HCT116 (cell line): ENCODE data around the gene EMP2. TPM values are rescaled to one million over a fixed set of nuclear protein-coding genes. Genes with fewer than 3 reads are reported as not detected.

ENCODE experiments used
- ATAC-seq: fragments of 200-7000 bp; cut with Tn5 transposase; 2 replicates; pipeline ENCODE4 v1.9.1; 2020; ENCODE audit warnings: mild to moderate bottlenecking, moderate library complexity
- BruUV-seq: library from RNA; stranded (reverse); fragments of 400-500 nt; replicated peaks from 2 replicates; lab custom pipeline; 2021; lab: Mats Ljungman, UMichigan
- CTCF ChIA-PET: fragments of 300-600 bp; sonication (Branson Sonifier 250); formaldehyde crosslinking; loops from one replicate; lab custom pipeline; 2021; ENCODE audit warnings: antibody characterized with exemption; lab: Charles Lee
- POLR2A ChIA-PET: fragments of 300-600, 350-600 bp; sonication (Branson Sonifier 250); formaldehyde crosslinking; loops from one replicate; lab custom pipeline; 2021; ENCODE audit warnings: antibody characterized with exemption; lab: Charles Lee
- RAD21 ChIA-PET, 2 experiments: fragments of 300-600 bp; sonication (Branson Sonifier 250); formaldehyde crosslinking; loops; one replicate each; lab custom pipeline; 2023; ENCODE audit warnings: low total read pairs in 2 of 2; ENCODE audit not compliant: uncharacterized antibody in 2 of 2, unreplicated experiment in 2 of 2, low non-redundant PET in 1 of 2; lab: Charles Lee
- DNase-seq: peaks from one replicate; pipeline ENCODE4 v3.0.0-alpha.2; 2010; ENCODE audit warnings: low read depth, low spot score
- H2AFZ ChIP-seq: fragments of 200-600 bp; shearing (Covaris generic), sonication (generic); 2 replicates; pipeline ENCODE4 v1.6.1; 2017; ENCODE audit warnings: low read depth, mixed run types, mixed read lengths, antibody characterized with exemption, low read length; ENCODE audit not compliant: poor library complexity, severe bottlenecking
- H3K27ac ChIP-seq: 2 replicates; pipeline ENCODE4 v1.5.1; 2012; ENCODE audit warnings: low read depth, low read length
- H3K27me3 ChIP-seq: fragments of 200-600 bp; sonication (generic); 2 replicates; pipeline ENCODE4 v1.6.1; 2016; ENCODE audit warnings: mixed run types, low read length, mixed read lengths; ENCODE audit not compliant: insufficient read depth
- H3K36me3 ChIP-seq, 2 experiments: fragments of 200-500 bp in 1 of 2; fragments of 200-600 bp in 1 of 2; sonication (Bioruptor generic) in 1 of 2; sonication (generic) in 1 of 2; 2 replicates each; pipeline versions ENCODE4 v1.5.1 to v1.6.1; 2014 to 2016; ENCODE audit warnings: low read length in 2 of 2, inconsistent platforms in 1 of 2, mixed read lengths in 1 of 2, mixed run types in 1 of 2; ENCODE audit not compliant: insufficient read depth in 2 of 2, control insufficient read depth in 1 of 2
- H3K4me1 ChIP-seq, 2 experiments: fragments of 200-600 bp in 1 of 2; sonication (generic) in 1 of 2; 2 replicates each; pipeline versions ENCODE4 v1.5.1 to v1.6.1; 2012 to 2017; ENCODE audit warnings: low read length in 2 of 2, inconsistent platforms in 1 of 2, mild to moderate bottlenecking in 1 of 2, mixed read lengths in 1 of 2, mixed run types in 1 of 2, moderate library complexity in 1 of 2; ENCODE audit not compliant: insufficient read depth in 2 of 2, control insufficient read depth in 1 of 2
- H3K4me2 ChIP-seq: fragments of 200-600 bp; sonication (generic); 2 replicates; pipeline ENCODE4 v1.6.1; 2017; ENCODE audit warnings: mixed run types, low read length, mixed read lengths
- H3K4me3 ChIP-seq, 2 experiments: fragments of 200-600 bp in 1 of 2; sonication (generic) in 1 of 2; replicated peaks in 1 of 2; 2 replicates each; pipeline ENCODE4 v1.5.1; 2011 to 2016; ENCODE audit warnings: low read length in 2 of 2, control low read depth in 1 of 2, low read depth in 1 of 2, mild to moderate bottlenecking in 1 of 2, mixed read lengths in 1 of 2, mixed run types in 1 of 2
- H3K79me2 ChIP-seq: fragments of 200-600 bp; sonication (generic); 2 replicates; pipeline ENCODE4 v1.6.1; 2017; ENCODE audit warnings: mild to moderate bottlenecking, mixed run types, low read length, moderate library complexity, mixed read lengths; ENCODE audit not compliant: insufficient read depth
- H3K9ac ChIP-seq: fragments of 200-600 bp; sonication (generic); 2 replicates; pipeline ENCODE4 v1.6.1; 2016; ENCODE audit warnings: low read length, mixed read lengths
- H3K9me2 ChIP-seq: fragments of 200-600 bp; sonication (generic), shearing (Covaris generic); 2 replicates; pipeline ENCODE4 v1.6.1; 2017; ENCODE audit warnings: mixed run types, mild to moderate bottlenecking, moderate library complexity; ENCODE audit not compliant: insufficient read depth
- H3K9me3 ChIP-seq, 2 experiments: fragments of 200-500 bp in 1 of 2; fragments of 200-600 bp in 1 of 2; sonication (Bioruptor generic) in 1 of 2; sonication (generic) in 1 of 2; 2 replicates each; pipeline ENCODE4 v1.6.1; 2014 to 2017; ENCODE audit warnings: low read length in 2 of 2, mixed read lengths in 2 of 2, inconsistent platforms in 1 of 2, low read depth in 1 of 2, mild to moderate bottlenecking in 1 of 2, mixed run types in 1 of 2, moderate library complexity in 1 of 2; ENCODE audit not compliant: control insufficient read depth in 1 of 2, insufficient read depth in 1 of 2
- H4K20me1 ChIP-seq: fragments of 200-600 bp; sonication (generic), shearing (Covaris generic); 2 replicates; pipeline ENCODE4 v1.6.1; 2017; ENCODE audit warnings: mixed run types, mild to moderate bottlenecking, moderate library complexity; ENCODE audit not compliant: insufficient read depth
- CBX3 ChIP-seq: IDR thresholded peaks from 2 replicates; pipeline ENCODE4 v1.6.1; 2012; ENCODE audit warnings: low read depth
- CEBPB ChIP-seq: IDR thresholded peaks from 2 replicates; pipeline ENCODE4 v1.6.1; 2012; ENCODE audit warnings: low read depth
- EGR1 ChIP-seq: IDR thresholded peaks from 2 replicates; pipeline ENCODE4 v1.6.1; 2012; ENCODE audit warnings: low read depth
- ELF1 ChIP-seq: IDR thresholded peaks from 2 replicates; pipeline ENCODE4 v1.6.1; 2012; ENCODE audit warnings: low read depth, borderline replicate concordance
- EZH2 ChIP-seq: fragments of 200-600 bp; sonication (generic); IDR thresholded peaks from 2 replicates; pipeline ENCODE4 v1.6.1; 2017; ENCODE audit warnings: antibody characterized with exemption, mixed run types
- EZH2phosphoT487 ChIP-seq: fragments of 200-600 bp; IDR thresholded peaks from 2 replicates; pipeline ENCODE4 v1.6.1; 2018; ENCODE audit warnings: antibody characterized with exemption, borderline replicate concordance
- FOSL1 ChIP-seq: IDR thresholded peaks from 2 replicates; pipeline ENCODE4 v1.6.1; 2012; ENCODE audit warnings: low read depth
- JUND ChIP-seq: IDR thresholded peaks from 2 replicates; pipeline ENCODE4 v1.6.1; 2012
- POLR2A ChIP-seq: IDR thresholded peaks from 2 replicates; pipeline ENCODE4 v1.7.0; 2011; ENCODE audit warnings: borderline replicate concordance; ENCODE audit not compliant: insufficient read depth, insufficient read length; ENCODE audit errors: extremely low read depth
- RAD21 ChIP-seq: IDR thresholded peaks from 2 replicates; pipeline ENCODE4 v1.6.1; 2012; ENCODE audit warnings: low read depth, mild to moderate bottlenecking
- SIN3A ChIP-seq: IDR thresholded peaks from 2 replicates; pipeline ENCODE4 v1.6.1; 2012; ENCODE audit warnings: low read depth
- SP1 ChIP-seq: IDR thresholded peaks from 2 replicates; pipeline ENCODE4 v1.6.1; 2012; ENCODE audit warnings: low read depth
- YY1 ChIP-seq: IDR thresholded peaks from 2 replicates; pipeline ENCODE4 v1.6.1; 2011; ENCODE audit warnings: low read length, low read depth, moderate library complexity, mild to moderate bottlenecking; ENCODE audit not compliant: insufficient replicate concordance; ENCODE audit errors: extremely low read depth
- ZFX ChIP-seq: fragments of 450-650 bp; IDR thresholded peaks from 2 replicates; pipeline ENCODE4 v1.6.1; 2017
- intact Hi-C: fragments of 100-400 bp; cut with micrococcal nuclease; formaldehyde crosslinking; loops from 2 replicates; pipeline ENCODE4 v1.10.0; 2022
- total RNA-seq: library from RNA; stranded (reverse); gene quantifications from one replicate; pipeline ENCODE4 v1.2.1, GENCODE V29; 2021; ENCODE audit not compliant: unreplicated experiment
- TF ChIP-seq, protein P1 (sequence below): IDR thresholded peaks from 2 replicates; pipeline ENCODE4 v1.6.1; 2012
- TF ChIP-seq, protein P2 (sequence below): IDR thresholded peaks from 2 replicates; pipeline ENCODE4 v1.6.1; 2012
- TF ChIP-seq, protein P3 (sequence below): IDR thresholded peaks from 2 replicates; pipeline ENCODE4 v1.6.1; 2011; ENCODE audit warnings: mild to moderate bottlenecking, low read length, moderate library complexity; ENCODE audit not compliant: insufficient replicate concordance; ENCODE audit errors: extremely low read depth
- TF ChIP-seq, protein P4 (sequence below): IDR thresholded peaks from 2 replicates; pipeline ENCODE4 v1.6.1; 2012; ENCODE audit warnings: low read depth

EMP2 gene
- total RNA-seq, 1 experiment from 2014 or later: 32.6 TPM

DNA sequence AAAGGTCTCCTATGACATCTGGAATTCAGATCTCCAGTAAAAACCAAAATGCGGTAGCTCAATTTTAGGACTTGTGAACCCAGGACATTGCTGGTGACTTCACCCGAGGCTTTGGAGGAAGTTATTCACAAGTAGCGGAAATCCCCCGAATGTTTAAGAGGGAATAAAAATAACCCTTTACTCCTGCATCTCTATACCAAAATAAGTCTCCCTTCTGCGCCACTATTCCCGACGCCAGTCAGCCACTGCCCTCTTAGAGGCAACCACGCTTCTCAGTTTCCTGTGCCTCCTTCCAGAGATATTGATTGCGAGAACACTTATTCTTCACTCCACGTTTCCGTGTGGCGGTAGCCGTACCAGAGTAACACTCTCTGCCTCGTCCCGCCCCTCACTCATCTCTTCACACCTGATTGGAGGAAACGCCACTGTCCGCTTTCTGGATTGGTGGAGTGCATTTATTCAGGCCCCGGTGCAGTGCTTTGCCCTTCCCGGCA, 27.4 kb downstream of the EMP2 start:
- no peak overlapping the region for H3K4me3 ChIP-seq
- DNase-seq (no peak), ATAC-seq (peak; percentile 70)
- ChIA-PET POLR2A (interaction anchor here (0.6 kb wide), 1 partner anchor 191 kb away, joined by 4 read pairs; the partner anchor contains the start of gene NUBP1), CTCF (no interaction called here), RAD21 (no interaction called here)
- no peaks in the 10 kb centered on the region for H3K27me3 ChIP-seq
- no peak overlapping the region for H3K27ac ChIP-seq
- H3K79me2 ChIP-seq: no peaks in the 10 kb centered on the region
- H3K4me2 ChIP-seq: no peak overlapping the region
- 0 out of 4 replicates have a peak, but pooled peaks cover 0 to 3% of the 10 kb centered on the region in 2 experiments for H3K36me3 ChIP-seq
- BruUV-seq: no TSS peak
- no peak overlapping the region for H2AFZ ChIP-seq
- H4K20me1 ChIP-seq: no peaks in the 10 kb centered on the region
- H3K9me2 ChIP-seq: no peaks in the 10 kb centered on the region
- TF ChIP-seq, protein P1, sequence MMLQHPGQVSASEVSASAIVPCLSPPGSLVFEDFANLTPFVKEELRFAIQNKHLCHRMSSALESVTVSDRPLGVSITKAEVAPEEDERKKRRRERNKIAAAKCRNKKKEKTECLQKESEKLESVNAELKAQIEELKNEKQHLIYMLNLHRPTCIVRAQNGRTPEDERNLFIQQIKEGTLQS: no peak
- TF ChIP-seq EZH2phosphoT487 (no peak), CBX3 (no peak), YY1 (no peak), SIN3A (no peak), FOSL1 (no peak), ELF1 (no peak), POLR2A (no peak)
- TF ChIP-seq, protein P2, sequence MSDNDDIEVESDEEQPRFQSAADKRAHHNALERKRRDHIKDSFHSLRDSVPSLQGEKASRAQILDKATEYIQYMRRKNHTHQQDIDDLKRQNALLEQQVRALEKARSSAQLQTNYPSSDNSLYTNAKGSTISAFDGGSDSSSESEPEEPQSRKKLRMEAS: no peak
- H3K4me1 ChIP-seq: no peaks in the 10 kb centered on the region
- peaks cover 6 to 9% of the 10 kb centered on the region in 2 experiments; a peak in 2 of 4 replicates for H3K9me3 ChIP-seq
- intact Hi-C loops: no loop called here
- H3K9ac ChIP-seq: no peak overlapping the region

DNA sequence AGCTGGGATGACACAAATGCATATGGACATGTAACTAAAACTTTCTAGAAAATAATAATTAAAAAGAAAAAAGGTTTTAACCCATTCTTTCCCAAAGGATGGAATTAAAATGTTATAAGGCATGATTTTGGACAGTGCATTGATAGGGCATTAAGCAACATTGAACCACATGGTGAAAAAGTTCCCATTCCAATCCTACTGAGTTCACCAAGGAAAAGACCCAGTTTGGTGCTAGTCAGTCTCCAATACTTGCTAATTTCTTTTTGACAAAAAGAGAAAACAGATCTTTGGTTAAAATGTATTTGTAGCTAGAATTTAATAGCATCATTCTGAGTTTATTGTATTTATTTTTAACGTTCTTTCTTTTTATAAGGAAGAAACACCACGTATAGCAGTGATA, 28.1 kb downstream of the EMP2 start:
- intact Hi-C loops: no loop called here
- Histone ChIP-seq H3K4me2 (no peak overlapping the region), H3K79me2 (no peaks in the 10 kb centered on the region), H3K4me3 (no peak overlapping the region), H2AFZ (no peak overlapping the region), H4K20me1 (no peaks in the 10 kb centered on the region), H3K36me3 (peaks cover 0 to 6% of the 10 kb centered on the region in 2 experiments; a peak in 1 of 4 replicates), H3K27ac (no peak overlapping the region), H3K9me2 (no peaks in the 10 kb centered on the region), H3K9ac (no peak overlapping the region), H3K9me3 (peaks cover 6 to 9% of the 10 kb centered on the region in 2 experiments; a peak in 2 of 4 replicates), H3K4me1 (no peaks in the 10 kb centered on the region), H3K27me3 (no peaks in the 10 kb centered on the region)
- POLR2A ChIA-PET: no interaction called here
- RAD21 ChIA-PET: no interaction called here
- BruUV-seq: no TSS peak
- ATAC-seq (no peak), DNase-seq (no peak)
- CTCF ChIA-PET: no interaction called here
- TF ChIP-seq RAD21: no peak
- no peak for TF ChIP-seq EZH2
- no peak for TF ChIP-seq CEBPB
- TF ChIP-seq ZFX: no peak
- TF ChIP-seq, protein P3, sequence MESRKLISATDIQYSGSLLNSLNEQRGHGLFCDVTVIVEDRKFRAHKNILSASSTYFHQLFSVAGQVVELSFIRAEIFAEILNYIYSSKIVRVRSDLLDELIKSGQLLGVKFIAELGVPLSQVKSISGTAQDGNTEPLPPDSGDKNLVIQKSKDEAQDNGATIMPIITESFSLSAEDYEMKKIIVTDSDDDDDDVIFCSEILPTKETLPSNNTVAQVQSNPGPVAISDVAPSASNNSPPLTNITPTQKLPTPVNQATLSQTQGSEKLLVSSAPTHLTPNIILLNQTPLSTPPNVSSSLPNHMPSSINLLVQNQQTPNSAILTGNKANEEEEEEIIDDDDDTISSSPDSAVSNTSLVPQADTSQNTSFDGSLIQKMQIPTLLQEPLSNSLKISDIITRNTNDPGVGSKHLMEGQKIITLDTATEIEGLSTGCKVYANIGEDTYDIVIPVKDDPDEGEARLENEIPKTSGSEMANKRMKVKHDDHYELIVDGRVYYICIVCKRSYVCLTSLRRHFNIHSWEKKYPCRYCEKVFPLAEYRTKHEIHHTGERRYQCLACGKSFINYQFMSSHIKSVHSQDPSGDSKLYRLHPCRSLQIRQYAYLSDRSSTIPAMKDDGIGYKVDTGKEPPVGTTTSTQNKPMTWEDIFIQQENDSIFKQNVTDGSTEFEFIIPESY: no peak
- TF ChIP-seq, protein P4, sequence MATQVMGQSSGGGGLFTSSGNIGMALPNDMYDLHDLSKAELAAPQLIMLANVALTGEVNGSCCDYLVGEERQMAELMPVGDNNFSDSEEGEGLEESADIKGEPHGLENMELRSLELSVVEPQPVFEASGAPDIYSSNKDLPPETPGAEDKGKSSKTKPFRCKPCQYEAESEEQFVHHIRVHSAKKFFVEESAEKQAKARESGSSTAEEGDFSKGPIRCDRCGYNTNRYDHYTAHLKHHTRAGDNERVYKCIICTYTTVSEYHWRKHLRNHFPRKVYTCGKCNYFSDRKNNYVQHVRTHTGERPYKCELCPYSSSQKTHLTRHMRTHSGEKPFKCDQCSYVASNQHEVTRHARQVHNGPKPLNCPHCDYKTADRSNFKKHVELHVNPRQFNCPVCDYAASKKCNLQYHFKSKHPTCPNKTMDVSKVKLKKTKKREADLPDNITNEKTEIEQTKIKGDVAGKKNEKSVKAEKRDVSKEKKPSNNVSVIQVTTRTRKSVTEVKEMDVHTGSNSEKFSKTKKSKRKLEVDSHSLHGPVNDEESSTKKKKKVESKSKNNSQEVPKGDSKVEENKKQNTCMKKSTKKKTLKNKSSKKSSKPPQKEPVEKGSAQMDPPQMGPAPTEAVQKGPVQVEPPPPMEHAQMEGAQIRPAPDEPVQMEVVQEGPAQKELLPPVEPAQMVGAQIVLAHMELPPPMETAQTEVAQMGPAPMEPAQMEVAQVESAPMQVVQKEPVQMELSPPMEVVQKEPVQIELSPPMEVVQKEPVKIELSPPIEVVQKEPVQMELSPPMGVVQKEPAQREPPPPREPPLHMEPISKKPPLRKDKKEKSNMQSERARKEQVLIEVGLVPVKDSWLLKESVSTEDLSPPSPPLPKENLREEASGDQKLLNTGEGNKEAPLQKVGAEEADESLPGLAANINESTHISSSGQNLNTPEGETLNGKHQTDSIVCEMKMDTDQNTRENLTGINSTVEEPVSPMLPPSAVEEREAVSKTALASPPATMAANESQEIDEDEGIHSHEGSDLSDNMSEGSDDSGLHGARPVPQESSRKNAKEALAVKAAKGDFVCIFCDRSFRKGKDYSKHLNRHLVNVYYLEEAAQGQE: no peak
- no peak for TF ChIP-seq POLR2A
- no peak for TF ChIP-seq SP1
- no peak for TF ChIP-seq JUND
- no peak for TF ChIP-seq EGR1
